GM12878 (cell line): ENCODE measurements around the gene ATG14. TPM values are rescaled to one million over a fixed set of nuclear protein-coding genes. Genes with fewer than 3 reads are reported as not detected.
A peak's percentile ranks its signal among the peaks of the same experiment; 100 is the strongest.

Source experiments
- ATAC-seq: fragments of 200-7000 bp; cut with Tn5 transposase; 3 replicates; pipeline ENCODE4 v1.9.1; 2020; ENCODE audit warnings: mild to moderate bottlenecking, moderate library complexity
- BruUV-seq: library from RNA; stranded (reverse); fragments of 400-500 nt; replicated peaks from 2 replicates; lab custom pipeline; 2021; lab: Mats Ljungman, UMichigan
- CTCF ChIA-PET: fragments of 300-600 bp; sonication (Branson Sonifier 250); formaldehyde crosslinking; extraction: SDS; loops from one replicate; lab custom pipeline; 2021; ENCODE audit warnings: inconsistent platforms; lab: Yijun Ruan, JAX
- POLR2A ChIA-PET: fragments of 350-600 bp; formaldehyde crosslinking; extraction: SDS; loops from one replicate; lab custom pipeline; 2021; ENCODE audit warnings: inconsistent platforms; lab: Charles Lee
- RAD21 ChIA-PET: fragments of 300-600 bp; sonication (Branson Sonifier 250); formaldehyde crosslinking; loops from one replicate; lab custom pipeline; 2023; ENCODE audit warnings: antibody characterized with exemption; ENCODE audit not compliant: unreplicated experiment; lab: Charles Lee
- SMC1A ChIA-PET: fragments of 300-600 bp; sonication (Branson Sonifier 250); formaldehyde crosslinking; loops from one replicate; lab custom pipeline; 2023; ENCODE audit not compliant: unreplicated experiment, uncharacterized antibody; lab: Charles Lee
- DNase-seq: peaks from one replicate; pipeline ENCODE4 v3.0.0-alpha.2; 2011; ENCODE audit warnings: low read depth, low spot score
- FAIRE-seq: peaks from 3 replicates; lab custom pipeline; 2011; peaks lifted over from hg19 to GRCh38; lab: Jason Lieb, UNC
- H2AFZ ChIP-seq: 2 replicates; pipeline ENCODE4 v1.6.0; 2011; ENCODE audit warnings: low read depth, low read length, control low read depth; ENCODE audit not compliant: control insufficient read depth
- H3K27ac ChIP-seq: 2 replicates; pipeline ENCODE4 v1.5.1; 2011; ENCODE audit warnings: control low read depth; ENCODE audit not compliant: control insufficient read depth, insufficient read depth
- H3K27me3 ChIP-seq, 2 experiments: replicated peaks in 1 of 2; 2 replicates each; pipeline versions ENCODE4 v1.6.0 to v1.6.1; 2011; ENCODE audit warnings: low read length in 1 of 2; ENCODE audit not compliant: control insufficient read depth in 2 of 2, insufficient read depth in 2 of 2
- H3K36me3 ChIP-seq, 2 experiments: 2 replicates each; pipeline ENCODE4 v1.5.1; 2011; ENCODE audit warnings: low read length in 1 of 2; ENCODE audit not compliant: control insufficient read depth in 2 of 2, insufficient read depth in 2 of 2
- H3K4me1 ChIP-seq: 2 replicates; pipeline ENCODE4 v1.6.1; 2011; ENCODE audit warnings: mild to moderate bottlenecking, low read length, moderate library complexity, mixed read lengths; ENCODE audit not compliant: control insufficient read depth, insufficient read depth
- H3K4me2 ChIP-seq: 2 replicates; pipeline ENCODE4 v1.6.0; 2011; ENCODE audit warnings: control low read depth; ENCODE audit not compliant: control insufficient read depth, insufficient read depth
- H3K4me3 ChIP-seq: fragments of 200-600 bp; sonication (generic); 2 replicates; pipeline ENCODE4 v1.5.1; 2016
- H3K79me2 ChIP-seq: 2 replicates; pipeline ENCODE4 v1.6.0; 2011; ENCODE audit warnings: low read length; ENCODE audit not compliant: control insufficient read depth, insufficient read depth
- H3K9ac ChIP-seq: 2 replicates; pipeline ENCODE4 v1.8.0; 2011; ENCODE audit warnings: low read length, control low read depth, mixed read lengths; ENCODE audit not compliant: control insufficient read depth, insufficient read depth
- H3K9me3 ChIP-seq: replicated peaks from 3 replicates; pipeline ENCODE4 v1.5.1; 2011; ENCODE audit warnings: mild to moderate bottlenecking, low read length; ENCODE audit not compliant: control insufficient read depth, insufficient read depth
- H4K20me1 ChIP-seq: 2 replicates; pipeline ENCODE4 v1.6.0; 2011; ENCODE audit not compliant: control insufficient read depth, insufficient read depth
- ASH2L ChIP-seq: fragments of 300-600, 200-600 bp; sonication (generic); IDR thresholded peaks from 2 replicates; pipeline ENCODE4 v1.6.1; 2017; ENCODE audit warnings: low read depth, mild to moderate bottlenecking, borderline replicate concordance
- BMI1 ChIP-seq: fragments of 450-650 bp; IDR thresholded peaks from 2 replicates; pipeline ENCODE4 v1.6.1; 2016; ENCODE audit warnings: mild to moderate bottlenecking, moderate library complexity, borderline replicate concordance
- NBN ChIP-seq: fragments of 450-650 bp; IDR thresholded peaks from 2 replicates; pipeline ENCODE4 v1.6.1; 2016
- POLR2A ChIP-seq: IDR thresholded peaks from 2 replicates; pipeline ENCODE4 v1.6.1; 2011; ENCODE audit warnings: low read depth, mild to moderate bottlenecking, low read length
- PRDM15 ChIP-seq: fragments of 450-650 bp; formaldehyde crosslinking; IDR thresholded peaks from 2 replicates; pipeline ENCODE4 v1.4.0; 2020; ENCODE audit warnings: mild to moderate bottlenecking, moderate library complexity
- STAT3 ChIP-seq: IDR thresholded peaks from 2 replicates; pipeline ENCODE4 v1.6.1; 2011; ENCODE audit warnings: low read depth, low read length, improper control_type of control experiment
- TARDBP ChIP-seq: IDR thresholded peaks from 2 replicates; pipeline ENCODE4 v1.6.1; 2016; ENCODE audit warnings: borderline replicate concordance
- ZBTB33 ChIP-seq: fragments of 450-650 bp; IDR thresholded peaks from 2 replicates; pipeline ENCODE4 v1.6.1; 2017; ENCODE audit warnings: mild to moderate bottlenecking
- WGBS: methylation state at CpG from one replicate; pipeline ENCODE4 v1.1.6; 2016; ENCODE audit warnings: low lambda C conversion rate; ENCODE audit not compliant: insufficient replicate concordance, insufficient coverage; ENCODE audit errors: missing lambda C conversion rate; 5-methylcytosine and 5-hydroxymethylcytosine counted together
- in situ Hi-C: fragments of 300-500 bp; cut with MboI; formaldehyde crosslinking; loops from 9 replicates; pipeline ENCODE4 v1.14.3; 2018; ENCODE audit warnings: mixed read lengths
- intact Hi-C: fragments of 100-400 bp; cut with micrococcal nuclease; formaldehyde crosslinking; loops from one replicate; pipeline ENCODE4 v1.14.2; 2022; ENCODE audit not compliant: unreplicated experiment
- polyA plus RNA-seq, 11 experiments: library from polyadenylated mRNA; depleted of rRNA in 4 of 11; unstranded in 6 of 11; stranded (reverse) in 5 of 11; fragments of >200 nt; fragmentation: Nextera tagmentation in 4 of 11; fragmentation: Illumina TruSeq in 1 of 11; extraction: Ambion mirVana in 4 of 11; extraction: Trizol in 1 of 11; gene quantifications; 1 replicate in 1 of 11; 2 replicates in 10 of 11; pipeline versions ENCODE4 v1.2.1 to v1.2.3, GENCODE V29; 2011 to 2016; ENCODE audit warnings: inconsistent platforms in 2 of 11, missing spikeins in 2 of 11, low read depth in 1 of 11
- total RNA-seq, 4 experiments: library from RNA; depleted of rRNA in 3 of 4; stranded (reverse); fragments of >200 nt in 3 of 4; fragmentation: Illumina TruSeq in 1 of 4; extraction: Trizol in 1 of 4; gene quantifications; 2 replicates each; pipeline versions ENCODE4 v1.2.1 to v1.2.3, GENCODE V29; 2013 to 2021

The ATG14 gene
- total and polyA plus RNA-seq, 10 of the 15 experiments (the other 5 are each of a cell fraction or from before 2014, with no cell fraction given) = 1.1 to 6.4 (median 5.0) TPM

- Histone ChIP-seq H3K79me2 (no peaks in the 10 kb centered on the region; the same call in none of the 2 replicates), H3K9ac (no peak overlapping the region), H3K36me3 (peaks cover 7 to 16% of the 10 kb centered on the region in 2 experiments), H2AFZ (no peak overlapping the region), H3K4me3 (no peak overlapping the region), H3K4me2 (no peak overlapping the region), H4K20me1 (no peaks in the 10 kb centered on the region), H3K9me3 (no peaks in the 10 kb centered on the region), H3K4me1 (peaks cover 6% of the 10 kb centered on the region), H3K27ac (no peak overlapping the region), H3K27me3 (no peaks in the 10 kb centered on the region)
- TF ChIP-seq POLR2A (0 out of 2 replicates have a peak, but pooled peaks have one; percentile 32), ASH2L (no peak)
- ATAC-seq (no peak), DNase-seq (no peak), FAIRE-seq (no peak)
- BruUV-seq = no TSS peak
- WGBS = 90% methylated on average over 11 of the region's 11 CpGs
- ChIA-PET RAD21 (interaction anchor here (0.7 to 7.4 kb wide), 23 partner anchors 7 to 303 kb away, joined by 3 to 65 read pairs (median 5); partner anchors contain the start of genes DLGAP5, FBXO34 and MAPK1IP1L), POLR2A (interaction anchor here (0.5 to 1.3 kb wide), 5 partner anchors 81 to 233 kb away, joined by 3 to 5 read pairs (median 4); no protein-coding TSS in a partner anchor), CTCF (interaction anchor here (0.6 to 13.6 kb wide), 47 partner anchors 8 to 303 kb away, joined by 3 to 255 read pairs (median 6); partner anchors contain the start of genes DLGAP5, FBXO34 and MAPK1IP1L), SMC1A (interaction anchor here (0.7 to 12.7 kb wide), 28 partner anchors 9 to 162 kb away, joined by 3 to 161 read pairs (median 5); partner anchors contain the start of gene FBXO34)
- intact Hi-C loops (loop anchor here (1.0 kb wide), 3 partner anchors 83 to 141 kb away; partner anchors contain the start of gene FBXO34), in situ Hi-C loops (loop anchor here (5.0 kb wide), 1 partner anchor 82 kb away; the partner anchor contains the start of gene FBXO34)
These were observed 57.8 kb downstream of the ATG14 start for GRCh38 chr14:55353686-55354467.

GRCh38 chr14:55352201-55352600 lies 59.4 kb downstream of the ATG14 start:
- ATAC-seq (no peak), FAIRE-seq (no peak), DNase-seq (no peak)
- ChIA-PET POLR2A (no interaction called here), CTCF (interaction anchor here (0.8 to 13.6 kb wide), 4 partner anchors 80 to 139 kb away, joined by 3 to 255 read pairs (median 32); partner anchors contain the start of gene FBXO34), SMC1A (interaction anchor here (0.9 to 12.7 kb wide), 3 partner anchors 15 to 80 kb away, joined by 3 to 161 read pairs (median 3); partner anchors contain the start of gene FBXO34), RAD21 (interaction anchor here (3.4 to 7.4 kb wide), 2 partner anchors 74 to 81 kb away, joined by 11 to 65 read pairs; partner anchors contain the start of gene FBXO34)
- Histone ChIP-seq H3K36me3 (peaks cover 7 to 16% of the 10 kb centered on the region in 2 experiments), H3K4me1 (peaks cover 11% of the 10 kb centered on the region), H3K27ac (no peak overlapping the region), H3K79me2 (no peaks in the 10 kb centered on the region; the same call in none of the 2 replicates), H3K4me3 (no peak overlapping the region), H3K27me3 (no peaks in the 10 kb centered on the region), H4K20me1 (no peaks in the 10 kb centered on the region), H2AFZ (no peak overlapping the region), H3K9ac (no peak overlapping the region), H3K9me3 (no peaks in the 10 kb centered on the region), H3K4me2 (no peak overlapping the region)
- intact Hi-C loops (no loop called here), in situ Hi-C loops (loop anchor here (5.0 kb wide), 1 partner anchor 80 kb away; the partner anchor contains the start of gene FBXO34)
- 97% methylated on average over 9 of the region's 9 CpGs for WGBS
- no TSS peak for BruUV-seq
- TF ChIP-seq NBN (no peak), ZBTB33 (no peak), PRDM15 (CRISPR knock-in tag) (no peak), BMI1 (no peak), TARDBP (no peak), STAT3 (no peak)
